GM15510 (cell line): Measurements from ENCODE around the gene MGAT3.

Experiments
- POLR2A ChIP-seq: IDR thresholded peaks from 3 replicates; pipeline ENCODE4 v1.6.1; 2011; ENCODE audit warnings: borderline replicate concordance; ENCODE audit not compliant: insufficient read length; ENCODE audit errors: extremely low read depth

MGAT3 gene

DNA sequence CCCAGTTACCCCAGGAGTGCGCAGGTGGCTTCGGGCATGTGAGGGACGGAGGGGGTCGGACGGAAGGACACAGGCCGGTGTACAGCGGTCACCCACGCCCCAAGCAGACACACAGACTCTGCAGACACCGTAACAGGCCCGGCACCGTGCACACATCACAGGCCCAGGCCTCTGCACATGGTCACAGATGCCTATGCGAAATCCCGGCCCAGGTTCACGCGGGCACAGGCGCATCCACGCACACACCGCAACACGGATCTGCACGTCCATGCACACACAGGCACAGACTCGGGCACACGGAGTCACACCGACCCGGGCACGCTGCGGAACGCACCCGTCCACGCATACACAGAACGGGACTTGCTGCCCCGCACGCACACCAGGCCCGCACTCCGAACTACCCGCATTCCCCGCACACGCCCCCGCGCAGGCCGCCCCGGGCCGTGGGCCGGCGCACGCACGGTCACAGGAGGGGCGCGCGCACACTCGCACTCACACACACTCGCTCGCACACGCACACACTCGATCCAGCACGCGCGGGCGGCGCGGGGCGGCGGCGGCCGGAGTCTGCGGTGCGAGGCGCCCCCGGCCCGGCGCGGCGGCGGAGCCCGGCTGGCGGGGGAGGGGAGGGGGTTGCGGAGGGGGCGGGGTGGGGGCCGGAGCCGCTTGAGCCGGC is at the start of gene MGAT3:
Gene MGAT3 (plus strand): TSS at position 491 of the 676 bp plus-strand sequence. CDS start 30,336 bp downstream, outside the sequence.
- no peak for TF ChIP-seq POLR2A

DNA sequence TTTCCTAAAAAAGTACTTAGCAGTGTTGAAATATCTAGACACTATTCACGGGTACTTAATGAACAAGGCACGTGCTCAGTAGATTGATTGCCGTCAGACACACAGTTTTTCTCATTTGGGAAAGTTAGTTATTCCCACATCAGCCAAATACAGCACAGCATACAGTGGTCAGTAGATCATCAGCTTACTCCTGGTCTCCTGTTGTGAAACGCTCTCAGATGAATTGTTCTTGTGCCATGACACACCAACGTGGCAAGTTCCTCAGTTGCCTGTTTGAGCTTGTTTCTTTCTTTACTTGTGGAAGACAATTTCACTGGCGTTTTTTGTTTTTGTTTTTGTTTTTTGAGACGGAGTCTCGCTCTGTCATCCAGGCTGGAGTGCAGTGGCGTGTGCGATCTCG is 48.6 kb upstream of the MGAT3 start:
- TF ChIP-seq POLR2A = no peak

DNA sequence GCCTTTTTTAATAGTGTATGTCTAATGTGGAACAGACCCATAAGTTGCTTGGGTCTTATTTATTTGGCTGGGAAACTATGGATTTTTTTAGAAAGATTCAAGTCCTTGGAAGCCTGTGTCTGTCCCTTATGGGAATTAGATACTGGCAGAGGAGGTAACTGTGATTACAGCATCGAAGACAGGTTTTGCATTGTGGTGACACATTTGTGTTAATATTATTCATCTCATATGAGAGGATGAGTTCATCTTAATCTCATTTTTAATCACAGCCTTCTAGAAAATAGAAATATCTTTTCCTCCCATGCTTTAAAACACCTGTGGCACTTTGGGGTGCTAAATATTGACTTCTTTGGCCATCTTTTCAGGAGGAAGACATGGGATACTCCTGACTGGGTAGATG is 48.0 kb upstream of the MGAT3 start:
- TF ChIP-seq POLR2A = no peak

DNA sequence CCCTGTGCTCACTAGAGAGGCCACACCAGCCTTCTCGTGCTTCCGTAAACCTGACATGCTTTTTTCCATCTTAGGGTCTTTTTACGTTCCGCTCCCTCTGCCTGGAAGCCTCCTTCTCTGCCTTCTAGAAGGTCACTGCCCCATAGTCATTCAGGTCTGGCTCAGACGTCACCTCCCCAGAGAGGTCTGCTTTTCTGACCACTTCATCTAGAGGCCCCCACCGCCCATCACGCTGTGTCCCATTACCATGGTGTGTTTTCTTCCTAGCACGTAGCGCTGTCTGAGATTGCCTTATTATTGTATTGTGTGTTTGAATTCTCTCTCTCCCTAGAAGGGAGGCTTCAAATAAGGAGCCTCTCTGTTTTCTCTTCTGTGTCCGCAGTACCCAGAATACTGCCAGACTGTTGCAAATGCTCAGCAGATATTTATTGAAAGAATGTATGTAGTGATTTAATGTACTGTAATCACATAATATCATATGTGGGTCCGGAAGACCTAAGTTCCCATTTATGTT is 47.2 kb upstream of the MGAT3 start:
- no peak for TF ChIP-seq POLR2A

DNA sequence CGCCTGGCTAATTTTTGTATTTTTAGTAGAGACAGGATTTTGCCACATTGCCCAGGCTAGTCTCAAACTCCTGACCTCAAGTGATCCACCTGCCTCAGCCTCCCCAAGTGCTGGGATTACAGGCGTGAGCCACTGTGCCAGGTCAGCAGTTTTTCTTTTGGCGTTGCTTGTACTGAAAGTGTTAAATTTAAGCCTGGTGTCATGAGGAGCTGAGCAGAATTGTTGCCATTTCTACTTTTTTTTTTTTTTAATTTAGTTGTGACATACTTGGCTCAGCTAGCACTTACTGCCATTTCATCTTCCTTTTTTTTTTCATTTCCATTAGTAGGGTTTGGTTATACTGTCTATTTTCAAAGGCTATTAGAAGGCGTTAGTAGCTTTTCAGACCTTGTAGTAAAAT is 46.5 kb upstream of the MGAT3 start:
- no peak for TF ChIP-seq POLR2A

DNA sequence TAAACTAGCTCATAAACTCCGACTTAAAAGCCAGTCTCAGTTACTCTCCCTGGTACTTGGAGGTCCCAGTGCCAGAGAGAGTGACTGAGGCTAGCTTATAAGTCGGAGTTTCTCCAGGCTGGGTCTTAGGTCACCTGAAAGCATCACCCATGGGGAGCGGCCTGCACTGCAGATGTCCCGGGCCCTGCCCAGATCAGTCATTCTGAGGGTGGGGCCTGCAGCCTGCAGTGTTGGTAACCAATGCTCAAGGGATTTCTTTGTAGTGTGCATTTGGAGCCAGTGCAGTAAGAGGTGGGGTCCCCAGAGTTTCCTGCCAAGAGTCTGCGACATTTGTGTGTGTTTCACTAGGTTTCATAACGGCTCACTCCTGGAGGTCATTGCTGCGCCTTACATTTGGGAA is 42.4 kb upstream of the MGAT3 start:
- no peak for TF ChIP-seq POLR2A

DNA sequence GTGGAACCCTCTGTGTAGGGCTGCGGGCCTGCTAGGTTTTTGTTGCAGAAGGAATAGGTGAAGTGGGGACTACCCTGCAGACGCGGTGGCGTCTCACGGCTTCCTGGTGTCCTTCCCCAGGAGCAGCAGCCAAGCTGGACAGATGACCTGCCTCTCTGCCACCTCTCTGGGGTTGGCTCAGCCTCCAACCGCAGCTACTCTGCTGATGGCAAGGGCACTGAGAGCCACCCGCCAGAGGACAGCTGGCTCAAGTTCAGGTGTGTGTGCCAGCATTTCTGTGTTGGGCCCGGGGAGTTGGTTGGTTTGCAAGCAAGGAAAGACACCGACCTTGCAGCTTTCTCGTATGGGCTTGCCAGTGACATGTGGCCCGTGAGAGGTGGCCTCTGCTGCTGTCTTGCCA is 41.9 kb upstream of the MGAT3 start:
- TF ChIP-seq POLR2A = no peak

GRCh38 chr22:39415506-39415905 is 41.3 kb upstream of the MGAT3 start:
- no peak for TF ChIP-seq POLR2A

DNA sequence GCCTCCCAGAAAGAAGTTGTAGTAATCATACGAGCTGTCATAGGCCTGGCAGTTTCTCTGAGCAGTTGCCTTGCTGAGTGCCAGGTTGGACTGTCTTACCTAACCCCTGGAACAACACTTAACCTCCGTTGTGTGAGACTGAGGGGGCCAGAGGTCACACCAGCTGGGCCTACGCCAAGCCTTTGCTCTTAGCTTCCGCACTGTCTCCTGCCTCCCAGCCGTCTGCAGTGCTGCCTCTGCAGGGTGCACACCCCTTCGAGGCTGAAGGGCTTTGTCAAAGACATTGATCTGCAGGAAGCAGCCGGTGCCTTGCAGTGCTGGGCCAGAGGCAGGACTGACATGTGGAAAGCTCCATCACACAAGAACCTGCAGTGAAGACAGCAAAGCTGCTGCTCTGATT is 40.5 kb upstream of the MGAT3 start:
- no peak for TF ChIP-seq POLR2A

DNA sequence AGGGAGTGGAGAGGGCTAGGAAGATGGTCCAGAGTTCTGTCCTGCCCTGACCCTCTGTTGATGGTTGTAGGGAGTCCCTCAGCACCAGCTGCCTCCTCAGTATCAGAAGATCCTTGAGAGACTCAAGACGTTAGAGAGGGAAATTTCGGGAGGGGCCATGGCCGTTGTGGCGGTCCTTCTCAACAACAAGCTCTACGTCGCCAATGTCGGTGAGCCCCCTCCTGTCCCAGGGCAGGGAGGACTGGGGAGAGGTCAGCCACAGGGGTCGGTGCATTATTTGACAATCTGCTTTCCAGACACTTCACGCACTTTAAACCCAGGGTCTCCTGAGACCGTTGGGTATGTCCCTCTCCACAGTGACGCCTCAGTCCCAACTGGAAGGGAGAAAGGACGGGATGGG is 39.2 kb upstream of the MGAT3 start:
- no peak for TF ChIP-seq POLR2A

DNA sequence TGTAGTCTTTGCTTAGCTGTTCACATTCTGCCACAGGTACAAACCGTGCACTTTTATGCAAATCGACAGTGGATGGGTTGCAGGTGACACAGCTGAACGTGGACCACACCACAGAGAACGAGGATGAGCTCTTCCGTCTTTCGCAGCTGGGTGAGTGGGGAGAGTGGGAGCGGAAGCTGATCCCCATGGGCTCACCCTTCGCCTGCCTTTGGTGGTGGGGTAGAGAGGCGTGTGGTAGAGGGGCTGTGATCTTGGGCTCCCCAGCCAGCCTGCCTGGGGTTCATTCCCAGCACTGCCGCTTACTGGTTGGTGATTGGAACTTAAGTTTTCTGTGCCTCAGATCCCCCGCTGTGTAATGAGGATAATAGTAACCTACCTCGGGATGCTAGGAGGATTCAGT is 38.1 kb upstream of the MGAT3 start:
- TF ChIP-seq POLR2A = no peak

GRCh38 chr22:39419096-39419495 is 37.7 kb upstream of the MGAT3 start:
- no peak for TF ChIP-seq POLR2A

- TF ChIP-seq POLR2A = no peak
These were observed 36.9 kb upstream of the MGAT3 start for GRCh38 chr22:39419911-39420310.

- TF ChIP-seq POLR2A = no peak
These were observed 35.1 kb upstream of the MGAT3 start for GRCh38 chr22:39421691-39422090.

- no peak for TF ChIP-seq POLR2A
These were observed 34.7 kb upstream of the MGAT3 start for GRCh38 chr22:39422101-39422500.

DNA sequence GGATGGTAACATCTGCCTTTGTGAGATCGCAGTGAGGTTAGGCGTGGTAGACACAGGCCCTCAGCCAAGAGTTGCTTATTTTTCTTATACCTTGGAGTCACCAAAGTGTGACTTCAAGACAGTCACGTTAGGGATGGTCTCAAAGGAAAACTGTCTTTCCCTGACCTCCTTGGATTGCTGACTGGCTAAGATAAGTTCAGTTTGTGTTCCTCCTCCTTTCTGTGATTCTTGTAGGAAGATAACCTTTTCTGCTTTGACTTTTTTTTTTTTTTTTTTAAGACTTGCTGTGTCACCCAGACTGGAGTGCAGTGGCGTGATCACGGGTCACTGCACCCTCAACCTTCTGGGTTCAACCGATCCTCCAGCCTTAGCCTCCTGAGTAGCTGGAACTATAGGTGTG is 34.1 kb upstream of the MGAT3 start:
- no peak for TF ChIP-seq POLR2A

GRCh38 chr22:39423976-39424375 is 32.8 kb upstream of the MGAT3 start:
- no peak for TF ChIP-seq POLR2A

GRCh38 chr22:39426380-39427043 is 30.3 kb upstream of the MGAT3 start:
- TF ChIP-seq POLR2A = no peak
